GM18520 (cell line): ENCODE results near the gene SNTG2.
"Not testable (repeated sequence)": the region's sequence is repeated elsewhere in the genome, so short reads cannot be mapped to it uniquely, and the experiment has no call there.

Experiments used
- ATAC-seq: cut with Tn5 transposase; IDR thresholded peaks from one replicate; pipeline ENCODE4 v1.9.1; 2021; ENCODE audit not compliant: unreplicated experiment

SNTG2 gene

GRCh38 chr2:1088192-1088860, 137.7 kb downstream of the SNTG2 start:
- no peak for ATAC-seq

- ATAC-seq, result no peak
Observed at GRCh38 chr2:1088940-1089339, 138.3 kb downstream of the SNTG2 start.

GRCh38 chr2:1091895-1092585, 141.4 kb downstream of the SNTG2 start:
- no peak for ATAC-seq

DNA sequence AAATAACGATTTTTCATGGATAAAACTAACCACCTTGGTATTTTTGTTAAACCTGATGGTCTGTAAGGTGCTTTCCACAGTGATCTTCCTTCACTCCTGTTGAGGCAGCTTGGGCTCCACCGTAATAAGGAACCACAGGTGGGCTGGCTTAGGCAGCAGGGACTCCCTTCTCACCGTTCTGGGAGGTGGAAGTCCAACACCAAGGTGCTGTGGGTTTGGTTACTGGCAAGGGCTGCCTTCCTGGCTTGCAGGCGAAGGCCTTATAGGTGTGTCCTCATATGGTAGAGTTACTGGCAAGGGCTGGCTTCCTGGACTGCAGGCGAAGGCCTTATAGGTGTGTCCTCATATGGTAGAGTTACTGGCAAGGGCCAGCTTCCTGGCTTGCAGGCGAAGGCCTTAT, 143.0 kb downstream of the SNTG2 start:
- not testable (repeated sequence) for ATAC-seq

DNA sequence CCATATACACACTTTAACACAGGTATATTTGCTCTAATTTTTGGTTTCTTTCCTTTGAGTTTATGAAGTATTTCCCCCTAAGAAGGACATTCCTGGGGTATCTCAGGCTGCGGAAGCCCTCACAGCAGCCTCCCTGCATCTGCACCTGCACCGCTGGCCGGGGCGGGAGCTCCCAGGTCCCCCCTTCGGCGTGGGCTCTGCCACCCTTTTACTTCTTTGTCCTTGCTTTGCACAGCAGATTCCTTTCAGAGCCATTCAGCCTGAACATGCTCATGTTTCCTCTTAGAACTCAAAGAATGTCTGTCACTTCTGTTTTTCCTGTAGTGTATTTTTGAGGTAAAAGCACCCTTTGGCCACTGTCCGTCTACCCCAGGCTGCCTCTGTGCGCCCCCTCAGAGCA, 146.5 kb downstream of the SNTG2 start:
- ATAC-seq, result no peak

DNA sequence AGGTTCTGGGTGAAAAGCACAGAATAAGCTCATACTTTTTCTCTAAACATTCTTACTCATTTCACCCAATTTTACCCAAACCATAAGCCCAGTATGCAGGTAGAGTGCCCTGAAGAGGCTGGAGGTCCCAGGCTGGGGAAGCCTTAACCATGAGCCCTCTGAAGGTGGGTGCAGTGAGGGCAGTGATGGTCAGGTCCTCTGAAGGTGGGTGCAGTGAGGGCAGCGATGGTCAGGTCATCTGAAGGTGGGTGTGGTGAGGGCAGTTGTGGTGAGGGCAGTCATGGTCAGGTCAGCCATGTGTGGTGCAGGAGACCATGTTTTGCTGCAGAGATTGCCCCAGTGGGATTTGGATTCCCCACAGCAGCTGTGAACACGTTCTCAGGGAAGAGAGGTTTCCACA, 148.8 kb downstream of the SNTG2 start:
- ATAC-seq, result no peak

DNA sequence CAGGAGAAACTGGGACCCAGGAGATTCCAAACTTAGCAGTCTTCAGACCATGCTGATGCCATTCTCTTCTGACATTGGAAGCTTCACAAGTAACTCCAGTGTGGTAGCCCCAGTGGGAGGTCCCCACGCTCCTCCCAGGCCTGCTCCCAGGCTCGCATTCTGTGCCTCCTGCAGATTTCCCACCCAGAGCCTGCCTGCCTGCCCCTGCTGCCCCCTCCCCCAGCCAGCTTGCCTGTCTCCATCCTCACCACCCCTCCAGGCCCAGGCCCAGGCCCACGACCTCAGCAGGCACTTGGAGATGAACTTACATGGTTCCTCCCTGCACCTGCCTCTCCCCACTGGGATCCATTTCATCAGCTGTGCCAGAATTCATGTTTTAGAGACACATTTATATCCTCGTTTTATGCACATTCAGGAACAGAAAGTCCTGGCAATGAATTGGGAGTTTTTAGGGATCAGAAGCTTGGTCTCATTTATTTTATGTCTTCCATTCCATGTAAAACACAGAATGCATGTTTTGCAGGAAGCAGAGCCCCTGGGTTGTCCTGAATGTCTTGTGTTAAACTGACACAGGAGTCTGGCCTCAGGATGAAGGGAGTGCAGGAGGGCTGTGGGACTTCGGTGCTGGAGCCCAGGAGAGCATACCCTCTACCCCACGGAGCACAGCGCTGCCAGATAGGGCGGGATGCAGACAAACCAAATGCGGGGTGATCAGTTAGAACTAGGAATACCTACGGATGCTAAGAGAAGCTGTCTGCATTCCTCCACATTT, 150.5 kb downstream of the SNTG2 start:
- no peak for ATAC-seq

DNA sequence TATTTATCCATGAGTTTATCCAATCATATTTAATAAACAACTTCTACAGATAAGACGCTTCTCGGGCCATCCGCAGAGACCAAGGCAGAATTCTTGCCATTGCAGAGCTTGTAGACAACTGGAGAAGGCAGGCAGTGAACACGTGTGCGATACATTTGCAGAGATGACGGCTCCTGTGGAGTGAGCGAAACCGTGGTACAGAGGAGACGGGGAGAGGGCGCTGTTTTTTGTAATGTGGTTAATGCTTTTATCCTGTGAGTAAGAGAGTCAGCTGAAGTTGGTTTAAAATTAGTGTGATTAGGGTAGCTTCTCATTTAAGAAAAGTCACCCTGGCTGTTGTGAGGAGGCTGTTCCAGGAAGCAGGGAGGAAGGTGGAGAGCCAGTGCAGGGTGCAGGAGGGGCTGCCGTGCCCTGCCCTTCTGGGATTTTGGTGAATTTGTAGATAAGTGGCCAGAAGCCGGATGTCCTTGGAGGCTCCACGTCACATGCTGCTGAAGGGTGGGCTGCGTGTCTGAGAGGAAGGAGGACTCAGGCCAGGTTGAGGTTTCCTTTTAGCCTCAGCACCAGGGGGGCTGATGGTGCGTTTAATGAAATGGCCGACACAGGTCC, 151.4 kb downstream of the SNTG2 start:
- ATAC-seq, result no peak

DNA sequence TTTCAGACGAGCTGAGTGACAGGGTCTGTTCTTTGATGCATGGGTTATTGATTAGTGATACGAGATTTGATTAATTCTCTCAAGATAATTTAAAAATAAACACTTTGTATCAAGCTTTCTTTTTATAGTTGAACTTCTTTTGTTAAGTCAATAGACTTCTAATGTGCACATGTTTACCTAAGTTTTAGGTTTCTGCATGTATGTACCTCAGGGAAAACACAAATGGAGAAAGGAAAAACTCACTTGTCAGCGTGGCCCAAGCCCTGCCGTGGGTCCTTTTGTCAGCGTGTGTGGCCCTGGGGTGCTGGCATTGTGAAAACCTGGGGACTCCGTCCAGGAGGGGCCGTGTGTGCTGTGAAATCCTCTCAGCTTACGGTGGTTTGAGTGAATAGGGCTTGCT, 153.7 kb downstream of the SNTG2 start:
- ATAC-seq, result no peak

DNA sequence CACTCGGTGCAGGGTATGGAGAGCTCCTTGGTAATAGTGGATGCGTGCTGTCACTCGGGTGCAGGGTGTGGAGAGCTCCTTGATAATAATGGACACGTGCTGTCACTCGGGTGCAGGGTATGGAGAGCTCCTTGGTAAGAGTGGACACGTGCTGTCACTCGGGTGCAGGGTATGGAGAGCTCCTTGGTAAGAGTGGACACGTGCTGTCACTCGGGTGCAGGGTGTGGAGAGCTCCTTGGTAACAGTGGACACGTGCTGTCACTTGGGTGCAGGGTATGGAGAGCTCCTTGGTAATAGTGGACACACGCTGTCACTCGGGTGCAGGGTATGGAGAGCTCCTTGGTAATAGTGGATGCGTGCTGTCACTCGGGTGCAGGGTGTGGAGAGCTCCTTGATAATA, 155.7 kb downstream of the SNTG2 start:
- ATAC-seq, result not testable (repeated sequence)

GRCh38 chr2:1115843-1116539, 165.3 kb downstream of the SNTG2 start:
- ATAC-seq, result no peak

GRCh38 chr2:1117569-1117968, 166.9 kb downstream of the SNTG2 start:
- ATAC-seq, result no peak

- ATAC-seq, result no peak
Observed at GRCh38 chr2:1125217-1125616, 174.6 kb downstream of the SNTG2 start.

- no peak for ATAC-seq
Observed at GRCh38 chr2:1125633-1126370, 175.2 kb downstream of the SNTG2 start.

DNA sequence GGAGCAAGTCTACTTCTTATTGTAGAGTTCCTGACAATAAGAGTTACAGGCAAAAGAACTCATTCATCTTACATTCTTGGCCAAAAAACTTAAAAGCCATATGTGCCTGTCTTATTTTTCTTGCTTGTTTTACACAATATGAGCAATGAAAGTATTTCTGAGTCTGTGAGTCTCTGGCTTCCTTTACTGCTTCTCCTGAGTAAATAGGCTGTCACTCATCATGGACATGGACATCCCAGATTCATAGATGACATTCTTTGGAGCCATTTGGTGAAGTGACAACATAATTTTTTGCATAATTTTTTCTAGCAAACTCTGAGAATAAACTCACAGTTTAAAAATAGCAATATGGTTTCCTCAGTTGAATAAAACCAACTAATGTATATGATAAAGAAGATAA, 179.3 kb downstream of the SNTG2 start:
- ATAC-seq, result no peak

DNA sequence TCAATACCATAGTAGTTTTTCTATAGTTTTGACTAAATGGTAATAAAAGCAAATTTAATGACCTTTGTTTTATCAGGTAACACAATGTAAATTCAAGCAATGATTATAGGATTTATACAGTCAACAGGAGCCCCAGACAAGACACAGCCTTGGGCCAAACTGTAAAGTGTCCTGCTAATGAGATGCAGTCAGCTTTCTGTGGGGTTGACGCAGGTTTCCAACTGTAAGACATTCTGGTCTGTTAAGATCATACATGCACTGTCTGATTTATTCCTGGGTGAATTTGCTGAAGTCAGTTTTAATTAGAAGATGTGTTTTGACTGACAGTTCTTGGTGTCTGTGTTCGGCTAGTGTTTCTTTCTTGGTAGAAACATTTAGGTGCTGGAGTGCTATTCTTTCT, 180.3 kb downstream of the SNTG2 start:
- ATAC-seq, result no peak

DNA sequence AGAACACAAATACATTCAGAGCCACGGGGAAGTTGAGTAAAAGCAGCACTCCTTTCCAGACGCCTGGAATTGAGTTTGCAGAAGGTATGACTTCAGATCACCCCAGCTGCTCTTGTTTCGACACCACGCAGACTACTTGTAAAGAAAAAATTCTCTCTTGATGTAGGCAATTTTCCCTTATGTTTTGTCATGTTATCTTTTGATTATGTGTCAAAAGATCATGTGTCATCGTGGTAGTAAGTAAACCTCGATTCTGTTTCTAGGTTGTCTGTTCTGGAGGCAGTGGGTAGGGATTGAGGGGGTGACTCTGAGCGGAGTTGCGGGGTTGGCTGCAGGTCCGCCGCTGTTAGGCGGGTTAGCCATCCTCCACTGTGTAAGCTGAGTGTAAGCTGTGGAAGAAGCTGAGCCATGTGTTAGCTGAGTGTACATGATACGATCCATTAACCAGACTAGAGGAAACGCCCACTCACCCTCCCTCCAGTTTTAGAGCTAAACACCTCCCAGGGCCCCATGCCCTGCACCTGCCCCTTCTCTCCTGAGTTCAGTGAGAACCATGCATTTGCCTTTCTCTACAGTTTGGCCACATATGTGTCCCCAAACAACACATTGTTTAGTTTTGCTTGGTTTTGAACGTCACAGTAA, 181.8 kb downstream of the SNTG2 start:
- ATAC-seq, result no peak

- not testable (repeated sequence) for ATAC-seq
Observed at GRCh38 chr2:1133896-1134295, 183.2 kb downstream of the SNTG2 start.

DNA sequence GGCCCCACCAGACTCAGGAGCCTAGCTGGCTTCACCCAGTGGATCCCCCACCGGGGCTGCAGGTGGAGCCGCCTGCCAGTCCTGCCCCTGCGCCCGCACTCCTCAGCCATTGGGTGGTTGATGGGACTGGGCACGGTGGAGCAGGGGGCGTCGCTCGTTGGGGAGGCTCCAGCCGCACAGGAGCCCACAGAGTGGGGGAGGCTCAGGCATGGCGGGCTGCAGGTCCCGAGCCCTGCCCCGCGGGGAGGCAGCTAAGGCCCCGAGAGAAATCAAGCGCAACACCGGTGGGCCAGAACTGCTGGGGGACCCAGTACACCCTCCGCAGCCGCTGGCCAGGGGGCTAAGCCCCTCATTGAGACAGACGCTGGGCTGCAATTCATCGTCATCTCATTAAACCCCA, 184.0 kb downstream of the SNTG2 start:
- no peak for ATAC-seq

- no peak for ATAC-seq
Observed at GRCh38 chr2:1136067-1136466, 185.4 kb downstream of the SNTG2 start.
